ENCODE data around the gene SGMS1.

Gene SGMS1

GRCh38 chr10:50398381-50398780, 225.4 kb downstream of the SGMS1 start:
- DNase-seq (ENCODE audit: low read depth in 2 of 2), result no peak

GRCh38 chr10:50397312-50398140, 226.2 kb downstream of the SGMS1 start:
- no peak for DNase-seq (ENCODE audit: low read depth in 2 of 2)

- no peak for DNase-seq (ENCODE audit: low read depth in 2 of 2)
Measured at GRCh38 chr10:50396491-50397311, 227.1 kb downstream of the SGMS1 start.

- DNase-seq (ENCODE audit: low read depth in 2 of 2), result no peak
Measured at GRCh38 chr10:50395851-50396250, 227.9 kb downstream of the SGMS1 start.

DNA sequence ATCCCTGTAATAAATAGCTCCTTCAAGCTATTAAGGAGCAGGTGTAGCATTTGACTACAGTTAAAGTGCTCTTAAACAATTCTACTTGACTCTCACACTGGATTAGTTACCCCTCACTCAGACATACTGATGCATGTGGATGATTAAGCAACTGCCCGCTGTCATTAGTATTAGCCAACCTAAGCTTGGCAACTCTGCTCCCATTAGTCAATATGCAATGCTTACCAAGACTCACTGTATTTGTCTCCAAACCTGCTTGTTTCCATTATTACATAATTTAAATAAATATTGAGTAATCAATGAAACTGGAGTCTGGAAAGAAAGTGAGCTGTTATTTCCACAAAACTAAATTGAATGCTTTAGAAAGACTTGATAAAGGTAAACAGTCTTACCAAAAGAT, 228.5 kb downstream of the SGMS1 start:
- no peak for DNase-seq (ENCODE audit: low read depth in 2 of 2)

DNA sequence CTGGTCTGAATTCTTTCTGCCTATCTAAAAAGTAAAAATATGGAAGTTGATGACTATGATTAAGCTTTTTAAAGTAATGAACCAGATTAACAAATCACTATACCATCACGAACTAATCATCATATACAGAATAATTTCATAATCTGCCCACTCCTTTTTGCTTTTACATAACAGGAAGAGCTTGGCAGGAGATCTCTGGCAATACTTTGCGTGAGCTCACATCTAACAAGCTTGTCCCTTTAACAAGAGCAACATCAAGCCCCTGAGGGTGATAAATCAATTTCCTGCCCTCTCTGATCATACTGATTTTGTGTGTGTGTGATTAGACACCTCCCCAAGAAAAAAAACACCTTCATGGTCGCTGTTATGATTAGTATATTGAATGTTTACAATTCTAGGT, 228.9 kb downstream of the SGMS1 start:
- no peak for DNase-seq (ENCODE audit: low read depth in 2 of 2)

GRCh38 chr10:50393784-50394467, 229.8 kb downstream of the SGMS1 start:
- no peak for DNase-seq (ENCODE audit: low read depth in 2 of 2)

DNA sequence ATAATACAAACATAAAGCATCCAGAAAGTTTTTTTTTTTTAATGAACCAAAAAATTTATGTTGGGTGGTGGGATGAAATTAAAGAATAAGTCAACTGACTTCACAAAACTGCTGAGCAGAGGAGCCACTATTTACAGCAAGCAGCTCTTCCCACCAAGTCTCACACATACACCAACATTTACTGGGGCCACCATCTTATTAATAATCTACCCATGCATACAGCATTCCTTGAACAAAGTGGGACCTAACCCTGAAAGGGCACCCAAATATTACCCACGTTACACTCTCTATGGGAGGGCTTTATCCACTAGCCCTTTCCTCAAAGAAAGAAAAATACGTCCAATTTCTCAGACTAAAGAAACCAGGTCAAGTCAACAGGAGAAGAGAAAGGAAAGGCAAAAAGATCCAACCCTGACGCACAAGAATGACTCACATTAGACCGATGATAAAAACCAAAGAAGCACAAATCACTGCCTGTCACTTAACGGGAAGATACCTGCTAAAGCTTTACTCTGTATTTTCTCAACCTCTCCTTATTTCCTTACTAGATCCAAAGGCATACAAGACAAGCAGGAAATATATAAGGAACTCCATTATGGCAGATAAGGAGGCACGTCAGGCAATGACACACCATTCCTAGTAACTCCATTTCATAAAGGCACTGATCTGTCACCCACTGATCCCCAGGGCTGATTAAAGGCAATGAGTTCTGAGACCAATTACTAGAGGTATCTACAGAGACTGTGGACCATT, 230.6 kb downstream of the SGMS1 start:
- DNase-seq (ENCODE audit: low read depth in 2 of 2), result no peak

DNA sequence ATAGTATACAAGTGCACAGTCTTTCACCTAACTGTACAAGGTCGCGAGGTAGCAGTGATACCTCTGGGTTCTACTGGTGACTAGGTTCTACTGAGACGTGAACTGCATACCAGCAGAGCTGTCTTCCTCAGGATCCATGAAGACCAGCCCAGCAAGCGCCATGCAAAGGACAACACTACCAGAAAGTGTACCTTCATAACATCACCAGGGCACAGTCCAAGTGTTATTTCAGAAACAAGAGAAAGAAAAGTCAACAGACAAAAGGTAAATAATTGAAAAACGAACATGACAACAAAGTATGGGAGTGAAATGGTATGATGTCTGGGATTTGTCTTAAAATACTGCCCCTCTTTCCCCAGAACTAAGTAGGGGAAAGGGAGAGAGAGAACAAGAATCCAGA, 231.3 kb downstream of the SGMS1 start:
- no peak for DNase-seq (ENCODE audit: low read depth in 2 of 2)

DNA sequence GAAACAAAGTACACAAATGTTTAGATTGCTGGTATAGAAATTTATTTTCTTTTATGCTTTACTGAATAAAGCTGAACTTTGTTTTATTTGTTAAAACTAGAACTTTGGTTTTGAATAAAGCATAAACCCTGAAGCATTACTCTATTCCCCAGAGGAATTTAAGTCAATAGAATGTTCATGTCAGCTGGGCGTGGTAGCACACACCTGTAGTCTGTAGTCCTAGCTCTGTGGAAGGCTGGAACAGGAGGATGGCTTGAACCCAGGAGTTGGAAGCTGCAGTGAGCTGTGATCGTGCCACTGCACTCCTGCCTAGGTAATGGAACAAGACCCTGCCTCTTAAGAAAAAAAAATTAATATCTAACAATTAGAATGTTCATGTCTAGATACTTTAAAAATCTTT, 233.5 kb downstream of the SGMS1 start:
- DNase-seq (ENCODE audit: low read depth in 2 of 2), result no peak

- DNase-seq (ENCODE audit: low read depth in 2 of 2), result no peak
Measured at GRCh38 chr10:50388181-50388580, 235.6 kb downstream of the SGMS1 start.

GRCh38 chr10:50387732-50388073, 236.1 kb downstream of the SGMS1 start:
- DNase-seq (ENCODE audit: low read depth in 2 of 2), result no peak

- DNase-seq (ENCODE audit: low read depth in 2 of 2), result no peak
Measured at GRCh38 chr10:50387007-50387731, 236.6 kb downstream of the SGMS1 start.

- no peak for DNase-seq (ENCODE audit: low read depth in 2 of 2)
Measured at GRCh38 chr10:50385624-50386023, 238.1 kb downstream of the SGMS1 start.

- no peak for DNase-seq (ENCODE audit: low read depth in 2 of 2)
Measured at GRCh38 chr10:50384898-50385297, 238.9 kb downstream of the SGMS1 start.

DNA sequence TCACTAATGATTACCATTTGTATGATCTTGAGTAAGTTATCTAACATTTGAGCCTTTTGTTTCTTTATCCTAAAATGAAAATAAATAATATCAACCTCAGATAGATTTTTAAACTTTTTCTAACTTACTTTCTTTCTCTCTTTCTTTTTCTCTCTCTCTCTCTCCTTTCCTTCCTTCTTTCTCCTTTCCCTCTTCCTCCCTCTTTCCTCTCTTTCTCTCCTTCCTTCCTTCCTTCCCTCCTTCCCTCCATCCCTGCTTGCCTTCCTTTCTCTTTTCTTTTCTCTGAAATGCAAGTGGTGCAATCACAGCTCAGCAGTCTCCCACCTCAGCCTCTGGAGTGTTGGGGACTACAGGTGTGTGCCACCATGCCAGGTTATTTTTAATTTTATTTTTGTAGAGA, 239.5 kb downstream of the SGMS1 start:
- no peak for DNase-seq (ENCODE audit: low read depth in 2 of 2)

DNA sequence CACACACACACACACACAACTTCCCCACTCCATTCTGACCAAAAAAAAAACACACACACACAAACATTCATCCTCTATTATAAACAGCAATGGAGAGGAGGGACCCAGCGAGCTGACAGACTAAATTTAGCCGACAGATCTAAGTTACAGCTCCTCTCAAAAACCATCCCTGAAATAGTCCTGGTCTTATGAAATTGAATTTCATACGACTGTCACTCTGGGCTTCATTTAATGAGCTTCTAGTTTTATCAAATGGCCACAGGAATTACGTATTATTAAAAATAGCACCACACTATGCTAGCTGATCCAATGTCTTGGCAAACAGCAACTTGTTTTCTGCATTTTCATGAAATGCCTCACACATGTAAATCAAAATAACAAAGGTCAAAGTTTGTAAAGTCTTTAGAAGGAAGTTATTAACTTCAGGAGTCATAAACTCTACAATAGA, 241.2 kb downstream of the SGMS1 start:
- no peak for DNase-seq (ENCODE audit: low read depth in 2 of 2)

DNA sequence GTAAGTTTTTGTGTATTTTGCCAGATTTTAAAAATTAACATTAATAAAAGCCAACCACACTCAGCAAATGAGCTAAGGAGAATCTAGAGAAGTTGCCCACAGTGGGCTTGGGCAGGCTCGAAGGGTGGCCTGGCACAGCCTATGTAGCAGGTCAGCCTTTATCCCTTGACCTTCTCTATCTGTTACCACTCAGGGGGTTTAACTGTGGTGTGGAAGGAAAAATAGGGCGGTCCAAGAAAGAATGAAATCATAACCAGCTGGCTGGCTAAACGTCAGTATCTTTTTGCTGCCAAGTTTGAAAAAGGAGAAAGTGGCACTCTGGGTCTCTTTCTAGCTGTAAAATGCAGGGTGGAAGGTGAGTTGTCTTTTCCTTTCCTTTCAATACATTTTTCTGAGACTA, 242.1 kb downstream of the SGMS1 start:
- no peak for DNase-seq (ENCODE audit: low read depth in 2 of 2)

- no peak for DNase-seq (ENCODE audit: low read depth in 2 of 2)
Measured at GRCh38 chr10:50379616-50380015, 244.1 kb downstream of the SGMS1 start.

DNA sequence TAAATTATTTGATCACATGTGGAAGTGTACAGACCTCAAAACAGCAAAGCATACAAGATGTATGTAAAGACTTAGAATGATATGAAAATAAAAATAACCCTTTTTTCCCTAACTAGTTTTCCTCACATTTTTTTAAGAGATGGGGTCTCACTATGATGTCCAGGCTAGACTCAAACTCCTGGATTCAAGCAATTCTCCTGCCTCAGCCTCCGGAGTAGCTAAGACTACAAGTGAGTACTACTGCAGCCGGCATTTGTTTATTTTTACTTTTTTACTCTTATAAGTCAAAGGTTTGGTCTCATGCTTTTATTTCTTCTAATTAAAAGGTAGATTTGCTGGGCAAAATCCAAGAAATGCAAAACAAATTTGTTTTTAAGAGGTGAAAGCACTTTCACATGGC, 248.0 kb downstream of the SGMS1 start:
- no peak for DNase-seq (ENCODE audit: low read depth in 2 of 2)

GRCh38 chr10:50375051-50375452, 248.7 kb downstream of the SGMS1 start:
- DNase-seq (ENCODE audit: low read depth in 2 of 2), result no peak
